ENCODE results near the gene SORL1.

SORL1 gene

DNA sequence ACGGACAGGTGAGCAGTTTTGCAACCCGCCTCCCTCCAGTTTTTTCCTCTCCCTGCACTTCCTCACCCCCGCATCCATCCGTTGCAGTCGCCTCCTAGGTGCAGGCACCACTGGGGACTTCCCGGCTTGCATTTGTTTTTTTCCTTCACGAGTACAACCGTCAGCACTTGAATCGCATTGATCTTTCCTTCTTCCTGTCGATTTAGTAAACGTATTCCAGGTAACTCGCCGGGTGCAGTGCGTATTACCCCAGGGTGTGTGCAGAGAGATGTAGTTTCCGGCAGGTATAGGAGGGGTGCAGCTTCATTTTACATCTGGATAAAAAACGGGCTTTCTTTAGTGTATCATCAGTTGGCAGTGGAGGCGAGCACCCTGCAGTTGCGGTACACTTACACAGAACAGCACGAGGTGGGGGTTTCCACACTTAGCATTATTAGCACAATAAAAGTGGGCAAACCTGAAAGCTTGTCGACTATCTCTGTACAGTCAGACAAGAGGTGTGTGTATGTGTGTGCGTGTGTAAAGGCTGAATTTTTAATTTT, 566 bp downstream of the SORL1 start, which contains the start of gene SORL1-AS1:
SORL1-AS1 (minus strand) TSS at position 359 of the 542 bp plus-strand sequence.
- Histone ChIP-seq H3K4me3 (ENCODE audit: extremely low read depth, insufficient read depth, low read length, poor library complexity, severe bottlenecking) (peak within 1 kb of the TSS; percentile 78), H3K36me3 (ENCODE audit: control insufficient read depth, insufficient read depth, low read length) (no peaks in the 10 kb centered on the region), H3K9me3 (ENCODE audit: control insufficient read depth, low read length) (no peaks in the 10 kb centered on the region), H3K27ac (ENCODE audit: low read depth, low read length, severe bottlenecking) (no peak within 1 kb of the TSS), H3K4me1 (ENCODE audit: control insufficient read depth, insufficient read depth, low read length, poor library complexity, severe bottlenecking) (peaks cover 22% of the 10 kb centered on the region)
- 3 to 4% methylated on average over 11 to 14 of the region's 21 CpGs for WGBS, 2 experiments (ENCODE audit: insufficient coverage in 2 of 2)

DNA sequence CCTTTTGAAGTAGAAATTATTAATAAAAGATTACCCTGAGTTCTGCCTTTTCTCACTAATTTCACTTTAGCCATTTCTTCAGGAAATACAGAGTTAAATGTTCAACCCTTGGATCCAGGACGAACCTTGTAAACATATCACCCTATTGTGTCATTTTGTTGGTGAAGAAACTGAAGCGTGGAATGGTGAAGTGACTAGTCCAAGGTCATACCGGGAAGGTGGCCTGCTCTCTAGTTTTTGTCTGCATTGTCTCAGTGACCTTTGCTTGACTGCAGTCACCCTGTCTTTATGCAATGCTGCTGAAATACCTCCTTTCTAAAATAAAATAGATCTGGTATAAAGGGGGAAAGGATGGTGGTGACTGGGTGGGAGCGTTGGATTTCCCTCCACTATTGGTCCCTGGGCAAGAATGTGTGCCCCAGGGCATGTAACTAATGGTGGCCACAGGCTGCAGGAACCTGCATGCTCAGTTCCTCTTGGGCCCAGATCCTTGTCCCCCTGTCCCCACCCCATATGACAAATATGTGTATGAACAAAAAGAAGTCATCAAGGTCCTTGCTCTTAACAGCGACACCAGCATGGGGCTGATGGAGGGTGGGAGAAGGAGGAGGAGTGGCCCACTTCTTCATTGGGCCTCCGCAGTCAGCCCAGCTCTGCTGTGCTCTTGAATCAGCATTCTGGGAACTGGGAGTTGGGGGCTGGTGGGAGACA, 1.6 kb downstream of the SORL1 start:
- no peaks in the 10 kb centered on the region for H3K36me3 ChIP-seq (ENCODE audit: control insufficient read depth, insufficient read depth, low read length)
- WGBS, 2 experiments (ENCODE audit: insufficient coverage in 2 of 2): 85 to 92% methylated on average over 2 to 4 of the region's 6 CpGs
- H3K4me3 ChIP-seq (ENCODE audit: extremely low read depth, insufficient read depth, low read length, poor library complexity, severe bottlenecking): peak overlapping the region; percentile 78
- H3K4me1 ChIP-seq (ENCODE audit: control insufficient read depth, insufficient read depth, low read length, poor library complexity, severe bottlenecking): peaks cover 14% of the 10 kb centered on the region
- H3K27ac ChIP-seq (ENCODE audit: low read depth, low read length, severe bottlenecking): no peak overlapping the region
- H3K9me3 ChIP-seq (ENCODE audit: control insufficient read depth, low read length): no peaks in the 10 kb centered on the region

DNA sequence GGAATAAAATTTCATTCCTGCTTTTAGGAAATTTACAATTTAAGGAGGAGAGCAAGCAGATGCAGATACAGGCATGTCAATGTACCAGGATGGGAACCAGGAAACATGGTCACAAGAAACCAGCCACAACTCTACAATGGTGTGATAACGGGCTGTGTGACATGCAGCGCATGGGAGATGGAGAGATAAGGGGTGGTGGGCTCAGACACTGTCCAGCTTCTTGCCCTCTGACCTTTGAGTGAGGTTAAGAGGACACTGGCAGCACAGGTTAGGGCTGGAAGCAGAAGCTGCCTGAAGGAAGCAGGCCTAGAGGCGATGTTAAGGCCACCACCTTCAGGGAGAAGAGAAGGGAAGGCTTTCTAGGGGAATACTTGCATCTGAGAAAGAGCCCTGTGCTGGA, 3.0 kb downstream of the SORL1 start:
- H3K9me3 ChIP-seq (ENCODE audit: control insufficient read depth, low read length): no peaks in the 10 kb centered on the region
- H3K27ac ChIP-seq (ENCODE audit: low read depth, low read length, severe bottlenecking): no peak overlapping the region
- 89 to 100% methylated on average over 2 to 3 of the region's 3 CpGs for WGBS, 2 experiments (ENCODE audit: insufficient coverage in 2 of 2)
- H3K4me3 ChIP-seq (ENCODE audit: extremely low read depth, insufficient read depth, low read length, poor library complexity, severe bottlenecking): no peak overlapping the region
- no peaks in the 10 kb centered on the region for H3K36me3 ChIP-seq (ENCODE audit: control insufficient read depth, insufficient read depth, low read length)
- peaks cover 14% of the 10 kb centered on the region for H3K4me1 ChIP-seq (ENCODE audit: control insufficient read depth, insufficient read depth, low read length, poor library complexity, severe bottlenecking)

DNA sequence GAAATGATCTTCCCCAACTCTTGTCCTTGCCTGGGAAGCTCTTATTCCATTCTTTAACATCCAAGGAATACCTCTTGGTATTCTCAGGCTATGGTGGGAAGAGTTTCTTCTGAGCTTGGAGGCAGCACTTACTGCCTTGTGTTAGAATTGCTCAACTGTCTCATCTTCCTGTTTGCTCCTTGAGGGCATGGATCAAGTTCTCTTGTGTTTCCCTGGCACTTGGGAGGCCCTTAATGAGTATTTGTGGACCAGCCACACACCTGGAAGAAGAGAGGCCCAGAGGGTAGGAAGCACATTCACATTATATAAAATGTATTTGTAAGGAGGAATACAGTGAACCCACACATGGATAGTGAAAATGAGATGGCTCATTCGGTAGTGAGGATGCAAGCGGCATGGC, 4.0 kb downstream of the SORL1 start:
- 87 to 100% methylated on average over 2 of the region's 2 CpGs for WGBS, 2 experiments (ENCODE audit: insufficient coverage in 2 of 2)
- Histone ChIP-seq H3K27ac (ENCODE audit: low read depth, low read length, severe bottlenecking) (no peak overlapping the region), H3K4me3 (ENCODE audit: extremely low read depth, insufficient read depth, low read length, poor library complexity, severe bottlenecking) (no peak overlapping the region), H3K4me1 (ENCODE audit: control insufficient read depth, insufficient read depth, low read length, poor library complexity, severe bottlenecking) (peaks cover 14% of the 10 kb centered on the region), H3K9me3 (ENCODE audit: control insufficient read depth, low read length) (no peaks in the 10 kb centered on the region), H3K36me3 (ENCODE audit: control insufficient read depth, insufficient read depth, low read length) (no peaks in the 10 kb centered on the region)

DNA sequence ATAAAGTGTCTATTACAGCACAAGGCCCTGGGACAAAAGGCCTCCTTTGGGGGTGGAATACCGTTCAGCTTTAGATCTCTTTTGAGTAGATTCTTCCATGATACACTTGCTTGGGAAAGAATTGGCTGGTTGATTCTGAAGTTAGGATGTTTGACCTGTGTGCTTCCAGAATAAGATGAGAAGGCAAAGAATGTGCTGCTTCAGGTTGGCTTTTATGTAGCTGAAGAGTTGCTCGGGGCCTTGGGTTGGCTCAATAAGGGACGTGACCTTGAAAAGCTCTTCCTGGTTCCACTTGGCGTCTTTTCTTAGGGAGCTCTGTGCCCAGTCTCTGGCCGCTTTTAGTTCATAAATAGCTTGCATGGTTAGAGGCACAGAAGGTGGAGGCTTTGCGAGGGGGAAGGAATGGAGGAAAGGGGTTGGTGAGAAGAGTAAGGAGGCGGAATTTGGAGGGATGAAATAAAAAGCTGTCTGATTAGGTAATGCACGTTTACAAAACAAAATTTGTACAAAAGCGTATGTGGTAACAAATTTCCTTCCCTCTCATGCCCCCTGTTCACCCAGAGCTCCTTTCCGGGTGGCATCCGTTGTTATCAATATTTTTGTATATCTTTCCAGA, 4.8 kb downstream of the SORL1 start:
- WGBS, 2 experiments (ENCODE audit: insufficient coverage in 2 of 2): 91 to 92% methylated on average over 7 to 9 of the region's 11 CpGs
- peaks cover 8% of the 10 kb centered on the region for H3K4me1 ChIP-seq (ENCODE audit: control insufficient read depth, insufficient read depth, low read length, poor library complexity, severe bottlenecking)

DNA sequence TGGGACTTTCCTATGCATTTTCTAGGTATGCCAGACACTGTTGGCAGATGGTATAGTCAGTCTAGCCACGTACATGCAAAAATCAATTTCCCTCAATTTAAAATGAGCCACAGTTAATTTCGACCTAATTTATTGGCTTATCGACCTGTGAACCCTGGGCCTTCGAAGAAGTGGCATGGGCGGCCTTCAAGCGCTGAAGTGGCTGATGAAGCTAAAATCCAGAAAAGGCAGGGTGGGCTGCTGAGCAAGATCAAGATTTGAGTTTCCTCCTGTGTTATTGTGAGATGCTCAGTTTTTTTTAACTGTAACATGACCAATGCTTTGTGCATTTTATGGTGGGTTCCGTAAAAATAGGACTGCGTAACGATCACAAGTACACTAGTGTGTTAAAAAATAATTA, 6.4 kb downstream of the SORL1 start:
- Histone ChIP-seq H3K36me3 (ENCODE audit: control insufficient read depth, insufficient read depth, low read length) (no peaks in the 10 kb centered on the region), H3K4me3 (ENCODE audit: extremely low read depth, insufficient read depth, low read length, poor library complexity, severe bottlenecking) (no peak overlapping the region), H3K4me1 (ENCODE audit: control insufficient read depth, insufficient read depth, low read length, poor library complexity, severe bottlenecking) (peaks cover 15% of the 10 kb centered on the region), H3K27ac (ENCODE audit: low read depth, low read length, severe bottlenecking) (no peak overlapping the region), H3K9me3 (ENCODE audit: control insufficient read depth, low read length) (no peaks in the 10 kb centered on the region)
- WGBS, 2 experiments (ENCODE audit: insufficient coverage in 2 of 2): 98% methylated on average over 5 to 6 of the region's 9 CpGs

More for the DNA sequence above, 4.8 kb downstream of the SORL1 start:
- H3K9me3 ChIP-seq (ENCODE audit: control insufficient read depth, low read length): no peaks in the 10 kb centered on the region
- no peak overlapping the region for H3K27ac ChIP-seq (ENCODE audit: low read depth, low read length, severe bottlenecking)
- H3K36me3 ChIP-seq (ENCODE audit: control insufficient read depth, insufficient read depth, low read length): no peaks in the 10 kb centered on the region
- H3K4me3 ChIP-seq (ENCODE audit: extremely low read depth, insufficient read depth, low read length, poor library complexity, severe bottlenecking): no peak overlapping the region

DNA sequence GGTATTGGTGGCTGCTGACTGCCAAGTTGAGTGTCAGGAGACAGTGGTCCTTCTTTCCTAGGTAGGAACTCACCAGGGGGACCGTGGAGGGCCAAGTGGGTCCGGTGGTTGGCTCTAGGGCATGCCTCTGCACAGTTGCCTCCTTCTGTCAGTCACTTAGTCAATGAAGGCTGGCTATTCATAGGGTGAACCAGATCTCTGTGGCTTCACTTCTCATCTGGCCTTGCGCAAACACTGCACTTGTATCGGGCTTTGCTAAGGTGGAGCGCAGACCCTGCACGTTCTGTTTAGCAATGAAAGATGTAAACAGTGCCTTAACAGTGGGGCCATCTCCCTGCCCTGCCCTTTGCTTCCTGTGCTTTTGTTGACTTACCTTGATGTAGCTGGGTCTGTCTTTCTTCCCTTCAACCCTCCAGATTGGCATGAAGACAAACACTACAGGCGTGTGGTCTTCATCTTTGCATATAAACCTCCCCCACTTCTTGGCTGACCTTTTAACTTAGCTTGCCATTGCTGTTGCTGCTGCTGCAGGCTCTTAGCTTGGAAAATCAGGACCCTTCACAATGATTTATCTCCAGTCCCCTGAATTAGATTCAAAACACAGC, 7.4 kb downstream of the SORL1 start:
- 93 to 96% methylated on average over 4 to 7 of the region's 7 CpGs for WGBS, 2 experiments (ENCODE audit: insufficient coverage in 2 of 2)
- peaks cover 24% of the 10 kb centered on the region for H3K4me1 ChIP-seq (ENCODE audit: control insufficient read depth, insufficient read depth, low read length, poor library complexity, severe bottlenecking)
- H3K9me3 ChIP-seq (ENCODE audit: control insufficient read depth, low read length): no peaks in the 10 kb centered on the region
- no peak overlapping the region for H3K27ac ChIP-seq (ENCODE audit: low read depth, low read length, severe bottlenecking)
- no peak overlapping the region for H3K4me3 ChIP-seq (ENCODE audit: extremely low read depth, insufficient read depth, low read length, poor library complexity, severe bottlenecking)
- no peaks in the 10 kb centered on the region for H3K36me3 ChIP-seq (ENCODE audit: control insufficient read depth, insufficient read depth, low read length)

DNA sequence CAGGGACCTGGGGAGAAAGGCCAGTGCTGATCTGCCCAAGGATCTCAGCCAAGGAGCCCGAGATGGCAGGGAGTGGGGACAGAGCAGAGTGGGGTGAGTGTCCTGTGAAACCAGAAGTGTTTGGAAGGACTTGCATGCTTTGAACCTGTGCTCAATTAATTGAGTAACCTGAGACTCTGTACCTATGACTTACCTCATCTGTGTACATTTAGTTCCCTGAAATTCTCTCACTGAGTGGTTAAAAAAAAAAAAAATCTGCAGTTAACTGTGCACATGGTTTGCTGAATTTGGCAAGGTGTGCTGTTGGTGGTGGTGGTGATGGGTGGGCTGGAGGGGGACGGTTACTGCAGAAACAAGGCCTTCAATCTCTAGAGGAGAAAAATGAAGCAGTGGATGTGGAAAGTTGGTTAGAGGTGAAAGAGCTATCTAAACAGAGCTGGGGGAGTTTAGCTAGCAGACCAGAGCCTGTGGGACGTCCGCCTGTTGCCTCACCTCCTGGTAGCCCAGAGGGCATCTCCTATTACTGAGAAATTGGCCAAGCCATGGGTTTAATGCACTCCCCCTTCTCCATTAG, 8.9 kb downstream of the SORL1 start:
- H3K27ac ChIP-seq (ENCODE audit: low read depth, low read length, severe bottlenecking): no peak overlapping the region
- no peaks in the 10 kb centered on the region for H3K36me3 ChIP-seq (ENCODE audit: control insufficient read depth, insufficient read depth, low read length)
- H3K4me3 ChIP-seq (ENCODE audit: extremely low read depth, insufficient read depth, low read length, poor library complexity, severe bottlenecking): no peak overlapping the region
- peaks cover 32% of the 10 kb centered on the region for H3K4me1 ChIP-seq (ENCODE audit: control insufficient read depth, insufficient read depth, low read length, poor library complexity, severe bottlenecking)
- 90 to 93% methylated on average over 3 of the region's 4 CpGs for WGBS, 2 experiments (ENCODE audit: insufficient coverage in 2 of 2)
- no peaks in the 10 kb centered on the region for H3K9me3 ChIP-seq (ENCODE audit: control insufficient read depth, low read length)

DNA sequence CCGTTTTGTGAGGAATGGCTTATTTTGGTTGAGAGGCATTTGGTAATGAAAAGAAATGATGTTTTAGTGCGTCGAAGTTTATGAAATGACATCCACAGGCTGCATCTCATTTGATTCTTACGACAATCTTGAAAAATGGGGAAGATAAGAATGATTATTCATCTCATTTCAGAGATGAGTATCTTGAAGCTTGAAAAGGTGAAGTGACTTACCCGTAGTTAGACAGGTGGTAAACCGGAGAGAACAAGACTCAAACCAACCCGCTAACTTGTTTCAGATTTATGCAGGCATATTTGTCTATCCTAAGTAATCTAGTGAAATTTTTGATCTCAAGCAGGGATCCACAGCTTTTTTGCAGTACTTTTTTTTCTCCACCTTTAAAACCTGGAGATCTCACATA, 9.7 kb downstream of the SORL1 start:
- Histone ChIP-seq H3K4me1 (ENCODE audit: control insufficient read depth, insufficient read depth, low read length, poor library complexity, severe bottlenecking) (peaks cover 38% of the 10 kb centered on the region), H3K4me3 (ENCODE audit: extremely low read depth, insufficient read depth, low read length, poor library complexity, severe bottlenecking) (no peak overlapping the region), H3K27ac (ENCODE audit: low read depth, low read length, severe bottlenecking) (no peak overlapping the region), H3K36me3 (ENCODE audit: control insufficient read depth, insufficient read depth, low read length) (no peaks in the 10 kb centered on the region), H3K9me3 (ENCODE audit: control insufficient read depth, low read length) (no peaks in the 10 kb centered on the region)
- 89 to 93% methylated on average over 5 to 7 of the region's 7 CpGs for WGBS, 2 experiments (ENCODE audit: insufficient coverage in 2 of 2)

DNA sequence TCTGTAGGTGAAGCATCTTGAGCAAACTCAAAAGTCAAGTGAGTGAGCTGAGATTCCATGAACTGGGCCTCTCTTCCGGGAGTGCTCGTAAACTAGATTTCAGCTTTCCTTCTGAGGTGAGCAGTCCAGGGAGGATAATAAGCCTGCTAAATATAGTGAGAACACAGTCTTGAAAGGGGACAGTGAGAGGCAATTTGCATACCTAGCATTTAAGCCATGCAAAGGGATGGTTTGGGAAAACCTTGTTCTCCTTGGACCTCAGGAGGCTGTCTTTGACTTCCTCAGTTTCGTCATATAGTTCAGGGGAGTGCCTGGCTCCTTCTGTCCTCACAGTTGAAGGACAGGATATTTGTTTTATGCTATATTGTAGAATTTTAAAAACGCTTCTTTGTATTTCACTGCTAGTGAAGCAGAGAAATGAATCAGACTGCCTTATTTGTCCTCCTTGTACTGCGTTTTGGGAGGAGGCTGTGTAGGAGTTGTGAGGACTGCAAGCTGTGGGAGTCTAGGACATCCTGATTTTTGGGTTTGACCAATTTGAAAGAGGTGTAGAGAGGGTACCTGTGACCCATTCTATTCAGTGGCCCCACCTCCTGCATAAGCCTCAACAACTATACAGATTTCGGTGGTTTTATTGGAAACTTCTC, 11.7 kb downstream of the SORL1 start:
- Histone ChIP-seq H3K4me1 (ENCODE audit: control insufficient read depth, insufficient read depth, low read length, poor library complexity, severe bottlenecking) (peaks cover 53% of the 10 kb centered on the region), H3K4me3 (ENCODE audit: extremely low read depth, insufficient read depth, low read length, poor library complexity, severe bottlenecking) (no peak overlapping the region), H3K9me3 (ENCODE audit: control insufficient read depth, low read length) (no peaks in the 10 kb centered on the region), H3K27ac (ENCODE audit: low read depth, low read length, severe bottlenecking) (peak overlapping the region; percentile 85), H3K36me3 (ENCODE audit: control insufficient read depth, insufficient read depth, low read length) (no peaks in the 10 kb centered on the region)
- 94% methylated on average over 6 of the region's 6 CpGs for WGBS, 2 experiments (ENCODE audit: insufficient coverage in 2 of 2)

All from mesodermal cell (in vitro differentiated cells).